Activated naive CD4-positive, alpha-beta T cell treated with anti-CD3 and anti-CD28 coated beads for 36 hours (primary cell): ENCODE measurements around the gene CDH3. TPM values are rescaled to one million over a fixed set of nuclear protein-coding genes. Genes with fewer than 3 reads are reported as not detected.

Experiments used
- CTCF ChIA-PET: fragments of 350-600 bp; sonication (Branson Sonifier 250); formaldehyde crosslinking; loops from one replicate; lab custom pipeline; 2021; ENCODE audit warnings: antibody characterized with exemption; lab: Charles Lee
- DNase-seq: peaks from one replicate; pipeline ENCODE4 v3.0.0-alpha.2; 2020
- H3K27ac Mint-ChIP-seq: one replicate; pipeline ENCODE4 v1.8.0; 2021; ENCODE audit warnings: mild to moderate bottlenecking, mixed read lengths
- H3K27me3 Mint-ChIP-seq: one replicate; pipeline ENCODE4 v1.8.0; 2021; ENCODE audit warnings: low read depth, mixed read lengths
- H3K36me3 Mint-ChIP-seq: one replicate; pipeline ENCODE4 v1.8.0; 2021; ENCODE audit warnings: low read depth, mixed read lengths
- H3K4me1 Mint-ChIP-seq: one replicate; pipeline ENCODE4 v1.8.0; 2021; ENCODE audit warnings: low read depth, mixed read lengths
- H3K4me3 Mint-ChIP-seq: one replicate; pipeline ENCODE4 v1.8.0; 2021; ENCODE audit warnings: mild to moderate bottlenecking, moderate library complexity, mixed read lengths
- H3K9me3 Mint-ChIP-seq: one replicate; pipeline ENCODE4 v1.8.0; 2021; ENCODE audit warnings: mixed read lengths
- intact Hi-C: fragments of 100-400 bp; cut with micrococcal nuclease; formaldehyde crosslinking; loops from one replicate; pipeline ENCODE4 v1.15.1; 2023
- total RNA-seq, 2 experiments: library from RNA; stranded (reverse); gene quantifications; one replicate each; pipeline ENCODE4 v1.2.3, GENCODE V29; 2021

The CDH3 gene
- total RNA-seq, 2 experiments from 2014 or later: 20.1 to 23.3 TPM

GRCh38 chr16:68749432-68749831 is 104.3 kb downstream of the CDH3 start:
- CTCF ChIA-PET: interaction anchor here (0.6 kb wide), 2 partner anchors 20 to 28 kb away, joined by 3 read pairs; no protein-coding TSS in a partner anchor
- Mint-ChIP-seq H3K27ac (no peak overlapping the region), H3K27me3 (peaks cover 10% of the 10 kb centered on the region), H3K4me3 (no peak overlapping the region), H3K9me3 (no peaks in the 10 kb centered on the region), H3K4me1 (peaks cover 12% of the 10 kb centered on the region), H3K36me3 (no peaks in the 10 kb centered on the region)
- DNase-seq: no peak
- intact Hi-C loops: no loop called here

Other genes starting within 250 kb of the CDH3 start
- gene SMPD3, start 196.8 kb upstream of the CDH3 start, total RNA-seq: under 1 TPM; 0.40 to 0.67 TPM
- gene ZFP90, start 106.0 kb upstream of the CDH3 start, total RNA-seq: 10 to 100 TPM; 27.5 to 30.2 TPM
- gene CDH1, start 92.0 kb downstream of the CDH3 start, total RNA-seq: 1 to 10 TPM; 1.7 to 2.7 TPM
- 10 to 100 TPM; 21.6 to 22.3 TPM for gene TANGO6, start 198.2 kb downstream of the CDH3 start, total RNA-seq